HG03039 (cell line): ENCODE measurements around the gene ERLIN1.
"Not testable (repeated sequence)": the region's sequence is repeated elsewhere in the genome, so short reads cannot be mapped to it uniquely, and the experiment has no call there.

ENCODE experiments used
- ATAC-seq: cut with Tn5 transposase; IDR thresholded peaks from one replicate; pipeline ENCODE4 v1.9.1; 2021; ENCODE audit warnings: mild to moderate bottlenecking, moderate library complexity; ENCODE audit not compliant: unreplicated experiment

The ERLIN1 gene

DNA sequence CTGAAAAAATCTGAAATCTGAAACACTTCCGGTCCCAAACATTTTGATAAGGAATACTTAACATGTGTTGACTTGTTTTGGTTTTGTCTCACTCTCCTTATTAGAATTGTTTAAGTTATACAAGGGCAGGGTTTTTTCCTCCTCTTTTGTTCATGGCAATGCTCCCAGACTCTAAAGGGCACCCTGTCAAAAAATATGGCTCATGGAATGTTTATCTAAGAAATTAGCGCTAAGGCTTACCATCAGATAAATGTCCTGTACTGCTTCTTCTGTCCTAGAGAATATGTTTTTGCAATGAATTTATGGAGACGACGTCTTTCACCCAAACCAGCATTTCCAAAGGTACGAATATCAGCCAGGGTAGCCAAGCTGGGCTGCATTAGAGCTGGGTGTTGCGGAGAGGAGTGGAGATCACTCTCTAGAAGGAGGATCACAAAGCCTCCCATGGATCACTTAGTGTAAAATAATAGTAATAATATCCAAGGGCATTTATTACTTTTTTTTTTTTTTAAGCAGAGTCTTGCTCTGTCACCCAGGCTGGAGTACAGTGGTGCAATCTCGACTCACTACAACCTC is 46.8 kb downstream of the ERLIN1 start:
- ATAC-seq, result no peak

DNA sequence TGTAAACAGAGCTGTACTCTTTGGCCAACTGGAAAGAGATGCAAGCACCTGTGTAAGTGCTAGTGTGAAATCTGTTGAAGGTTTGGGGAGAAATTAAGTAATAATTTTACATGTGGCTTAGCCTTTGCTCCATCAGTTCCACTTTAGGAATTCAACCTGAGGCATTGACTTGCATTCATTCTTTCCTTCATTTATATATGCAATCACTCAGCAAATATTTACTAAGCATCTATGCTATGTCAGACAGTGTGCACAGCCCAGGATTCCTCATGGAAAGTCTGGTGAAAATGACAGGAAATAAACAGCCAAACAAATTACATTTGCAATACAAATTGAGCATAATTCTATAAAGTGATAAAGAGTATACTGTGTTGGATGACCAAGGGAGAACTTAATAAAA is 50.3 kb downstream of the ERLIN1 start:
- no peak for ATAC-seq

DNA sequence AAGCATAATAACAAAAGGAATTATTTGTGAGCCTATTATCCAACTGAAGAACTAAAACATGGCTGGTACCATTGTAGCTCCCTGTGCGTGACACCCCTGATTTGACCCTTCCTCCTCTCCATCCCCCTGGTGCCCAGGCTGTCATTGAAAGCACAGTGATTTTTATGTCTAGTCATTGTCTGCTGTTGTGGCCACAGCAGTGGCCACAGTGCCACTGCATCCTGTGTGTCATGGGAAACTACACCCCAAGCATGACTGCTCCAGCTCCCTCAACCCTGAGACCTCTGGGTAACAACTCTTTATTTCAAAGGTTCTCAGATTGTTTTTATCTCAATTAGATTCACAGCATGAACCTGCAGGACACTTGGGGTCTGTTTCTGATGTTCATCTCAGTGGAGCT is 52.0 kb downstream of the ERLIN1 start:
- no peak for ATAC-seq

DNA sequence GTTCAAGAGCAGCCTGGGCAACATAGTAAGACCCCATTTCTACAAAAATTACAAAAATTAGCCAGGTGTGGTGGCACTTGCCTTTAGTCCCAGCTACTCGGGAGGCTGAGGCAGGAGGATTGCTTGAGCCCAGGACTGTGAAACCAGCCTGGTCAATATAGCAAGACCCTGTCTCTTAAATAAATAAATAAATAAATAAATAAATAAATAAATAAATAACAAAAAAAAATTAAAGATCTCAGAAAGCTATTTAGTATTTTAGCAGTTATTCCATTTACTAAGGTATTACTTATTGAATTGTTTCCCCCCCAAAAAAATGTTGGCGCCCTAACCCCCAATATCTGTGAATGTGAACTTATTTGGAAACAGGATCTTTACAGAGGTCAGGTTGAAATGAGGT is 53.4 kb downstream of the ERLIN1 start:
- no peak for ATAC-seq

DNA sequence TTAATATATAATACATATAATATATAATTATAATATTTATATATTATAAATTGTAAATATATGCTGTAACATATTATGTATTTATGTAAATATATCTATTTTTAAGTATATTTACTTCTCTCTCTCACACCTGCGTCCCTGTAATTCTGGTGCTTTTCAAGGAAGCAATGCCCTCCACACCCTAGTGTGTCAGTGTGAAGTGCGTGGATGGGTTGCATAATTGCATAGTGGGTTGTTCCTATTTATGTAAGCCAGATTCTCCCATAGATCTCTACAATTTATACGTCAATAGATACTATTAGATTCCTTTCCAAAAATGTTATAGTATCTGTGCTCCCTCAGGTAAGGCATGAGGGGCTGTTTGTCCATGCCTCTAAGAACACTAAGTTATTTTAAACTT is 54.3 kb downstream of the ERLIN1 start:
- ATAC-seq, result no peak

DNA sequence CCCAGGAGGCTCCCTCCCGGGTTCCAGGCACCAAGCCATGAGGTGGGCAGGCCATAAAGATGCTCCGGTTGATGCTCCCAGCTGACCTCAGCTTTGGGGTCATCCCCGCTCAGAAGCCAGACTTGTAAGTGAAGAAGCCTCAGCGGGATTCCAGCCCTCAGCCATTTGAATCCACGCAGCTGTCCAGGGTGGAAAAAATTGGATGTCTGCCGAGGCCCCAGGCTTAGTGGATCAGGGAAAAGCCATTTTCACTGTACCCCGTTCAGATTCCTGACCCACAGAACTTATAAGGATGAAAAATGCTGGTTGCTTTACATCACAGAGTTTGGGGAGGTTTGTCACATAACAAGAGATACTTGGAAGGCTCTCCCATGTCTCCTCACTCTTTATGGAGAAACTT is 55.0 kb downstream of the ERLIN1 start:
- no peak for ATAC-seq

DNA sequence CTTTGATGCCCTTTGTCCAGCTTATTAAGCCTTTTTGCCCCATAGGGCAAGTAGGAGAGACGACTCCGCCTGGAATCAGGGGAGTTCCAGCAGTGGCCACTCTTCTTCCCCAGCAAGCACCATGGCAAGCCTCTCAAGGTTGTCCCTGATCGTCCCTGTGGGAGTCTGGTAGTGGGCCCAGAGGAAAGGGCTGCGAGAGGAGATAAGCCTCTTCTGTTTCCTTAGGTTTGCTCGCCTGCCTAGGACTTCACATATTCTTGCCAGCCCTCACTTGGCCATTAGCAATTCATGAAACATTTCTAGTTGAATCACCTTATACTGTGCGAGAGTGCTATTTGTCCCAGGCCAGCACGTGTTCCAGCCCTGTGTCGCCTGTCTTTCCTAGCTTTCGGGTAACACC is 56.4 kb downstream of the ERLIN1 start:
- no peak for ATAC-seq

DNA sequence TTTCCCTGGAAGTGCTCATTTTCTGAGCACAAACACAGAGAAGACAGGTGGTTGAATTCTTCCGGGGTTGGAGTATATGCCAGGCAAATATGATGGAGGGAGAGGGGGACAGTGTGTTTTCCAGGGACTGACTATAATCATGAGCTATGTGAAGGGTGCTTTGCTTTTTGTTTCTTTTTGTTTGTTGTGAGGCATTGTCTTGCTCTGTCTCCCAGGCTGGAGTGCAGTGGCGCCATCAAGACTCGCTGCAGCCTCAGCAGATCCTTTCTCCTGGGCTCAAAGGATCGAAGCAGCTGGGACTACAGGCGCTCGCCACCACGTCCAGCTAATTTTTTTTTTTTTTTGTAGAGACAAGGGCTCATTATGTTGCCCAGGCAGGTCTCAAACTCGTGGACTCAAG is 56.9 kb downstream of the ERLIN1 start:
- ATAC-seq, result no peak

DNA sequence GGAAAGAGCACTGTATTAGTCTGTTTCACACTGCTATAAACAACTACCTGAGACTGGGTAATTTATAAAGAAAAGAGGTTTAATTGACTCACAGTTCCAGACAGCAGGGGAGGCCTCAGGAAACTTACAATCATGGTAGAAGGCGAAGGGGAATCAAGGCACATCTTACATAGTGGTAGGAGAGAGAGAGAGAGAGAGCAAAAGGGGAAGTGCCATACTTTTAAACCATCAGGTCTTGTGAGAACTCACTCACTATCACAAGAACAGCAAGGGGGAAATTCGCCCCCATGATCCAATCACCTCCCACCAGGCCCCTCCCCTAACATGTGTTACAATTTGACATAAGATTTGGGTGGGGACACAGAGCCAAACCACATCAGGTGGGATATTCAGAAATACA is 60.5 kb downstream of the ERLIN1 start:
- ATAC-seq, result not testable (repeated sequence)

DNA sequence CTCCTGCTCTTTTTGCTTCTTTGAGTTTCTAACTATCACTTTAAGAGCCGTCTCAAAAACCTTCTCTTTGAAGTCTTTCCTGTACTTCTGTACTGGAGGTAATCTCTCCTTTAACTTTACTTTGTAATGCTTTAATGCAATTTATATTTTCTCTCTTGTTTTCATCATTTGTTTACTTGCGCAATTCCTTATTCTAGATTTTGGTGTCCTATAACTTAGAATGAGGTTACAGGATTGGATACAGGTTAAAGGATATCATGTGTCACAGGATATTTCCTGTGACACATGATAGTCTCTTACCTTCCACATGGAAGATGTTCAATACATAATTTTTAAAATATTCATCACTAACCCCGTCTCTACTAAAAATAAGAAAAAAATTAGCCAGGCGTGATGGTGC is 61.7 kb downstream of the ERLIN1 start:
- ATAC-seq, result no peak

DNA sequence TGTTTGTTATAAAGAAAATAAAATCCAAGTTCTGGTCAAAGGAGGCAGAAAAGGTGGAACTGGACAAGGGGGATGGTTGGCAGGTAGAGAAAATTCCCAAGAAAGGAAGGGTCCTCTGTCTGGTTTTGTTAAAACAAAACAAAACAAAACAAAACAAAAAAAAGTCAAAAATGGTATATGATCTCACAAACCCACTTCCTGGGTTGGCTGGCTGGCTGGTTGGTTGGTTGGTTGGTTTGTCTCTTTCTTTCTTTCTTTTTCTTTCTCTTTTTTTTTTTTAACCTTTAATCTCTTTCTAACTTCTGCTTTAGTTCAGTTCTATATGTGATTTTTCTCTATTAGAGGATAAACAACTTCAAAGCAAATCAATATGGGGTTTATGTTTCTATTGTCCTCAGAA is 63.0 kb downstream of the ERLIN1 start:
- ATAC-seq, result no peak

DNA sequence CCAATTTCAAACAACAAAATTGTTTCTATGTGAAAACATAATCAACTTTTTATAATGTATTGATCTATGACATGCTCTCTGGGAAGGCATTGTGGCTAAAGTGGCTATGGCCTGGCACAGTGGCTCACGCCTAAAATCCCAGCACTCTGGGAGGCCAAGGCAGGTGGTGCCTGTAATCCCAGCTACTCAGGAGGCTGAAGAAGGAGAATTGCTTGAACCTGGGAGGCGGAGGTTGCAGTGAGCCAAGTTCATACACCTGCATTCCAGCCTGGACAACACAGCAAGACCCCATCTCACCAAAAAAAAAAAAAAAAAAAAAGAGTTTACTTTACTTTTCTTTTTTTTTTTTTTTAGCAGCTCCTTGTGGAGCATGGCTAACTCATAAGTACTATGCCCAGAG is 65.3 kb downstream of the ERLIN1 start:
- no peak for ATAC-seq

DNA sequence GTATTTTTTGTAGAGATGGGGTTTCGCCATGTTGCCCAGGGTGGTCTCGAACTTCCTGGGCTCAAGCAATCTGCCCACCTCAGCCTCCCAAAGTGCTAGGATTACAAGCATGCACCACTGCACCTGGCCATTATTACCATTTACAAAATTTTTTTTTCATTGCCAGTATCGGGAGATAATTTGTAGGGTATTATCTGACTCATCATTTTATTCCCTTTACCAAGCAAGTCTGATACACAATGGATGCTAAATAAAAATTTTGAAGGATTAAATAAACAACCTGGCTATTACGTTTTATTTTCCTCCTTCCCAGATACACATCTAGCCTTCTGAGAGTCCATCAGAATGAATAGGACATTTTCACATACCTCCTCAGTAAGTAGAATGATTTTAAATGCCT is 66.1 kb downstream of the ERLIN1 start:
- no peak for ATAC-seq

DNA sequence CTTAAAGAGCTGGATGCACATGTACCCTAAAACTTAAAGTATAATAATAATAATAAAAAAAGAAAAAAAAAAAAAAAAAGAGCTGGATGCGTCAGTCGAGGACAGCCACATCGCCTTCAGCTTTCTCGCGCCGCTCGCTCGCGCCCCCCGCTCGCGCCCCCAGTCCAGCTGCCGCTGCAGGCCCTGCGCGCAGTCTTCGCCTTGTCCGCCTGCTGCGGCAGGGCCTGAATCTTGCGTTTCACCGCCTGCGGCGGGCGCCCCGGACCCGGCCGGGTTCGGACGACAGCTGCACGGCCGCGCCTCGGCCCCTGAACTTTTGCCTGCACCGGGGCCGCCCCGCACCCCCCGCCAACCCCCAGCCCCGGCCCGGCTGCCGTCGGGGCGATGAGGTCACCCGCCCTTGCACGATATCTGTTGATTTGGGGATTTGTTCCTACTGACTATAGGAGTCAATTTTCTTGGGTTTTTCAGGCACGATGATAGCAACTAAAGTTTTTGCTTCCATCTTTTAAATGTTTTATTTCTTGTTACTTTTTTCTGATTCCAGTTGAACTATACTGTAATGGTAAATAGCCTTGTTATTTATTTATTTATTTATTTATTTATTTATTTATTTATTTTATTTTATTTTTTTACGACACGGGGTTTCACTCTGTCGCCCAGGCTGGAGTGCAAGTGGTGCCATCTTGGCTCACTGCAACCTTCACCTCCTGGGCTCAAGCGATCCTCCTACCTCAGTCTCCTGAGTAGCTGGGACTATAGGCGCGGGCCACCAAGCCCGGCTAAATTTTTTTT is 70.7 kb downstream of the ERLIN1 start:
- no peak for ATAC-seq

DNA sequence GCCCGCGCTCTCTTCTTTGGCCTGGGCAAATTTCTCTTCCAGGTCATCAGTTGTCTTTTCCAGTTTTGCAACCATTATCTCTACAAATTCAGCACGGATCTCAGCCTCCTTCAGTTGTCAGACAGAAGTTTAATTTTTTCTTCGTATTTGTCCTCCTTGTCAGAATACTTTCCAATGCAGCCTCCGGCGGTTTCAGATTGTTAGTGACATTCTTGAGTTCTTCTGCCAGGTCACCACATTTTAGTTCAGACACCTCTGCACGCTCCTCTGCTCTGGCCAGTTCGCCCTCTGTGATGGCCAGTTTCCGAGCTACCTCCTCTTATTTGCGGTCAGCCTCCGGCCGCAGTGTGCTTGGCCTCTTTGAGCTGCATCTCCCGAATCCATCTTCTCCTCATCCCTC is 71.4 kb downstream of the ERLIN1 start:
- ATAC-seq, result no peak

DNA sequence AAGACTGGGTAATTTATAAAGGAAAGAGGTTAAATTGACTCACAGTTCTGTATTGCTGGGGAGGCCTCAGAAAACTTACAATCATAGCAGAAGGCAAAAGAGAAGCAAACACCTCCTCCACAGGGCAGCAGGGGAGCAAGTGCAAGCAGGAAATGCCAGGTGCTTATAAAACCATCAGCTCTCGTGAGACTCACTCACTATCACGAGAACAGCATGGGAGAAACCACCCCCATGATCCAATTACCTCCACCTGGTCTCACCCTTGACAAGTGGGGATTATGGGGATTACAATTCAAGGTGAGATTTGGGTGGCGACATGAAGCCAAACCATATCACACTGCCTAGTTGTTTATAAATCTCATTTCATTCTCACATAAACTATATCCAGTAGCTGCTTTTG is 76.2 kb downstream of the ERLIN1 start:
- ATAC-seq, result no peak

DNA sequence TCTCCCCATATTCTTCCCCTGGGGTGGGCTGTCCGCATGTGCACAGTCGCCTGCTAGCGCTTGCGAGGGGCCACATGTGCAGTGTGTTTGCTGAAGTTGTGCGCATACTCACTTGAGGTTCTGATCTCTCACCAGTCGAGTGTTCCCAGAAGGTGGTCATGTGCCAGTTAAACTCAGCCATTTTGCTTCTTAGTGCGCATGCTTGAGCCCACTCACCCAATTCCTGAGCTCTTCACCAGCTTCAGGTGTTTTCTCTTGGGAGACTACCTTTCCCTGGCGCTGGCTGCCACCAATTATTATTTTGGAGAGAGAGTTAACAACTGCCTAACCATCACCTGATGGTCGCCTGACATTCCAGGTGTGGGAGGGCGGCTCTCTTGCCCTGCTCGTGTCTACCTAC is 79.0 kb downstream of the ERLIN1 start:
- ATAC-seq, result no peak

DNA sequence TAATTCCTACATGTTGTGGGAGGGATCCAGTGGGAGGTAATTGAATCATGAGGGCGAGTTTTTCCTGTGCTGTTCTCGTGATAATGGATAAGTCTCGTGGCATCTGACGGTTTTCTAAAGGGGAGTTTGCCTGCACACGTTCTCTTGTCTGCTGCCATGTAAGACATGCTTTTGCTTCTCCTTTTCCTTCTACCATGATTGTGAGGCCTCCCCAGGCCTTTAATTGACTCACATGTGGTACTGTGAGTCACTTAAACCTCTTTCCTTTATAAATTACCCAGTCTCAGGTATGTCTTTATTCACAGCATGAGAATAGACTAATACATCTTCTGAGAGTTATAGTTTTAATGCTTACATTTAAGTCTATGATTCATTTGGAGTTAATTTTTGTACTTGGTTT is 81.5 kb downstream of the ERLIN1 start:
- ATAC-seq, result no peak

DNA sequence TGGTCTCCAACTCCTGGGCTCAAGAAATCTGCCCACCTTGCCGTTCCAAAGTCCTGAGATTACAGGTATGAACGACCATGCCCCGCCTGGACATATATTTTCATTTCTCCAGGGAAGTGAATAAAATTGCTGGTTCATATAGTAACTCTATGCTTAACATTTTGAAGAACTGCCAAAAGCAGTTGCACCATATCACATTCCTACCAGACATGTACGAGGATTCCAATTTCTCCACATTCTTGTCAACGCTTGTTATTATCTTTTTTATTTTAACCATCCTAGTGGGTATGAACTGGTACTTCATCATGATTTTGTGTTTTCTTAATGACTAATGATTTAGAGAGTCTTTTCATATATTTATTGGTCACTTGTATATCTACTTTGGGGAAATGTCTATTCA is 82.2 kb downstream of the ERLIN1 start:
- no peak for ATAC-seq

DNA sequence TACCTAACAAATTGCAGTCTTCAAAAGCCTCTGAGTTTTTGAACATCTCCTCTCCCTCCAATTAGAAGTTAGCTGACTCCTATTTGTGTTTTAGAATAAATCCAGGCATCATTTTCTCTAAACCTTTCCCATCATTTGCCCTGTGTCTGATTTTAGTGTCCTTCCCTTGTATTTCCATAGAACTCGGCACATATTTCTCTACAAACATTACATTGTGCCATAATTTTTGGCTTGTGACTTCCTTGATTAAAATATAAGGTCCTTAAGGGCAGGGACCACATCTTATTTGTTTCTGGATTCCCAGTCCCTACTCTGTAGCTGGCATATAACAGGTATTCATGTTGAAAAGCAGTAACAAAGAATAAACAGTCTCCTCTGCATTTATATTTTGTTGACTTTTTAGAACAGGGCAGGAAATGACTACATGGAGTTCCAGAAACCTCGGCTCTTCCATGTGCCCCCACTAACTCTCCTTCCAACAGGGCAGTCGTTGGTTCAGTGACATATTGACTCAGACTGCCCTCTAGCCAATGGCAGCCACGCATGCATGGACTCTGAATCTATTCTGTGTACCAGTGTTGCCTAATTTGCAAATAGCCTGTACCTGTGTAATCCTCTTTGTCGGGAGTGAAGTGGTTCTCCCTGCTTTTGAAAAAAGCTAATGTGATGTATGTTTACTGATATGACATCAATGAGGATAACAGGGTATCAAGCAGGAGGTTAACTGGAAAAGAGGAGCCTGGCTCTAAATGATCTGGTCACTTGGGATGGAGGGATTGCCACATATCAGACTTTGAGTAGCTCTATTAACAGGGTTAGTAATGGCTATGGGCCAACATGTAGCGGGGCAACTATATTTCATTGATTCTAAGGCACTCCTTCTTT is 84.4 kb downstream of the ERLIN1 start:
- no peak for ATAC-seq

DNA sequence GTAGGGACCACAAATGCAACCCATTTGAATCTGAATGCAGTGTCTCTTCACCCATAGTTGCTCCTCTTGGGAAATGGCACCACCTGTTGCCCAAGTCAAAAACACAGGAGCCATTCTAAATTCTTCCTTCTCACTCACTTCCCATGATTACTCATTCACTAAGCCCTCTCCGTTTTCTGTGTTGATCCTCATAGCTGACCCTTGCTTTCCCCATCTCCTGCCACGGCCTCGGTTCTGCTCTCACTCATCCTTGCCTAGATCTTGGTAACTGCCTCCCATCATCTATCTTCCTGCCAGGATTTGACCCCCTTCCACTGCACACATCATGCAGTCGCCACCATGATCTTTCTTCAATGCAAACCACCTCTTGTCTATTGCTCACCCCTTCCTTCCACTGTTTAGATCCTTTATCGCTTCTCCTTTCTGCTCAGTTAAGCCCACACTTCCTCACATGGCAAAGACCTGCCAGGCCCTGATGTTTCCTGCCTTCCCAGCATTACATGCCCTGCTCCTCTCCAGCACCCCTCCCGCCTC is 85.1 kb downstream of the ERLIN1 start:
- no peak for ATAC-seq
